Cardiac muscle cell (in vitro differentiated cells and primary cell): ENCODE data around the gene SLC6A6. TPM values are rescaled to one million over a fixed set of nuclear protein-coding genes. Genes with fewer than 3 reads are reported as not detected.

ENCODE experiments used
- DNase-seq, 2 donors: peaks; one replicate each; pipeline versions ENCODE4 v3.0.0 to v3.0.0-alpha.2; 2010 to 2017; ENCODE audit warnings: low read depth in 1 of 2, low spot score in 1 of 2
- H3K27ac ChIP-seq: fragments of 200-600 bp; sonication (generic); 2 replicates; pipeline ENCODE4 v1.5.1; 2016
- H3K27me3 ChIP-seq: fragments of 200-600 bp; sonication (generic); 2 replicates; pipeline ENCODE4 v1.6.0; 2016; ENCODE audit warnings: control low read depth
- H3K36me3 ChIP-seq: fragments of 200-600 bp; sonication (generic); 2 replicates; pipeline ENCODE4 v1.5.1; 2016; ENCODE audit warnings: control low read depth
- H3K4me1 ChIP-seq: fragments of 200-600 bp; sonication (generic); 2 replicates; pipeline ENCODE4 v1.8.1; 2017; ENCODE audit warnings: low read depth, mild to moderate bottlenecking, mixed run types
- H3K4me3 ChIP-seq: fragments of 200-600 bp; sonication (generic); 2 replicates; pipeline ENCODE4 v1.5.1; 2016; ENCODE audit warnings: mild to moderate bottlenecking
- H3K9me3 ChIP-seq: fragments of 200-600 bp; sonication (generic); 2 replicates; pipeline ENCODE4 v1.5.1; 2017; ENCODE audit warnings: low read depth, mild to moderate bottlenecking, control low read depth
- CTCF ChIP-seq: IDR thresholded peaks from 2 replicates; pipeline ENCODE4 v1.5.1; 2012; ENCODE audit warnings: low read depth, mild to moderate bottlenecking, low read length
- polyA plus RNA-seq: library from polyadenylated mRNA; unstranded; fragments of >200 nt; fragmentation: Nextera tagmentation; extraction: Ambion mirVana; gene quantifications from 2 replicates; pipeline ENCODE4 v1.2.1, GENCODE V29; 2016
- total RNA-seq: library from RNA; depleted of rRNA; stranded (reverse); fragments of >200 nt; gene quantifications from 2 replicates; pipeline ENCODE4 v1.2.3, GENCODE V29; 2016

The SLC6A6 gene
- total and polyA plus RNA-seq, 2 experiments from 2014 or later = 5.4 to 19.7 TPM

GRCh38 chr3:14492948-14493881, 90.8 kb downstream of the SLC6A6 start:
- Histone ChIP-seq H3K4me3 (no peak overlapping the region), H3K27ac (no peak overlapping the region), H3K9me3 (no peaks in the 10 kb centered on the region), H3K27me3 (no peaks in the 10 kb centered on the region), H3K36me3 (no peaks in the 10 kb centered on the region), H3K4me1 (no peaks in the 10 kb centered on the region)
- DNase-seq = no peak
- no peak for TF ChIP-seq CTCF

GRCh38 chr3:14494279-14494972, 92.0 kb downstream of the SLC6A6 start:
- Histone ChIP-seq H3K9me3 (no peaks in the 10 kb centered on the region), H3K4me1 (no peaks in the 10 kb centered on the region), H3K27me3 (no peaks in the 10 kb centered on the region), H3K4me3 (no peak overlapping the region), H3K27ac (no peak overlapping the region), H3K36me3 (no peaks in the 10 kb centered on the region)
- DNase-seq = no peak
- no peak for TF ChIP-seq CTCF

GRCh38 chr3:14494973-14495300, 92.5 kb downstream of the SLC6A6 start:
- no peak for TF ChIP-seq CTCF
- H3K27ac ChIP-seq = no peak overlapping the region
- no peaks in the 10 kb centered on the region for H3K27me3 ChIP-seq
- DNase-seq = no peak
- no peaks in the 10 kb centered on the region for H3K36me3 ChIP-seq
- H3K4me3 ChIP-seq = no peak overlapping the region
- no peaks in the 10 kb centered on the region for H3K9me3 ChIP-seq
- H3K4me1 ChIP-seq = no peaks in the 10 kb centered on the region

GRCh38 chr3:14496351-14496750, 93.9 kb downstream of the SLC6A6 start:
- TF ChIP-seq CTCF = no peak
- Histone ChIP-seq H3K36me3 (no peaks in the 10 kb centered on the region), H3K27ac (no peak overlapping the region), H3K4me3 (no peak overlapping the region), H3K9me3 (no peaks in the 10 kb centered on the region), H3K27me3 (no peaks in the 10 kb centered on the region), H3K4me1 (no peaks in the 10 kb centered on the region)
- DNase-seq = no peak

GRCh38 chr3:14497321-14497720, 94.9 kb downstream of the SLC6A6 start:
- Histone ChIP-seq H3K4me1 (no peaks in the 10 kb centered on the region), H3K36me3 (no peaks in the 10 kb centered on the region), H3K9me3 (no peaks in the 10 kb centered on the region), H3K27ac (no peak overlapping the region), H3K27me3 (no peaks in the 10 kb centered on the region), H3K4me3 (no peak overlapping the region)
- no peak for TF ChIP-seq CTCF
- no peak for DNase-seq
